ENCODE measurements around the gene PTPRE. TPM values are rescaled to one million over a fixed set of nuclear protein-coding genes. Genes with fewer than 3 reads are reported as not detected.

Gene PTPRE
- polyA plus RNA-seq, 1 donor from 2014 or later = 4.1 TPM

DNA sequence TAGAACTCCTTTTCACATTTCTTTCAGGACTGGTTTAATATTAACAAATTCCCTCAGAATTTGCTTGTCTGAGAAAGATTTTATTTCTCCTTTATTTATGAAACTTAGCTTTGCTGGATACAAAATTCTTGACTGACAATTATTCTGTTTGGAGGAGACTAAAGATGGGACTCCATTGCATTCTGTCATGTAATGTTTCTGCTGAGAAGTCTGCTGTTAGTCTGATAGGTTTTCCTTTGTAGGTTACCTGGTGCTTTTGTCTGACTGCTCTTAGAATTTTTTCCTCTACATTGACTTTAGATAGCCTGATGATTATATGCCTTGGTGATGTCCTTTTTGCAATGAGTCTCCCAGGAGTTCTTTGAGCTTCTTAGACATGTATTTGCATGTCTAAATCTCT, 37.6 kb upstream of the PTPRE start:
- Histone ChIP-seq H3K9me3 (ENCODE audit: low read length) (peaks cover 8% of the 10 kb centered on the region), H4K20me1 (ENCODE audit: insufficient read depth) (no peaks in the 10 kb centered on the region), H3K27ac (ENCODE audit: low read length) (no peak overlapping the region), H3K36me3 (ENCODE audit: insufficient read depth, low read length) (no peaks in the 10 kb centered on the region), H3K4me3 (ENCODE audit: low read length) (no peak overlapping the region), H3K79me2 (replicated peaks; ENCODE audit: insufficient read depth, low read length) (no peaks in the 10 kb centered on the region), H2AFZ (ENCODE audit: low read depth, low read length) (no peak overlapping the region), H3K9me2 (ENCODE audit: insufficient read depth, low read length) (no peaks in the 10 kb centered on the region), H3K27me3 (ENCODE audit: insufficient read depth, low read depth, low read length) (no peaks in the 10 kb centered on the region), H3F3A (ENCODE audit: insufficient read depth, low read length, poor library complexity, severe bottlenecking) (no peaks in the 10 kb centered on the region), H3K9ac (ENCODE audit: low read length) (no peak overlapping the region), H3K4me2 (ENCODE audit: low read length) (no peak overlapping the region)
- TF ChIP-seq SMC3 (conservative IDR thresholded peaks at IDR 0.05; ENCODE audit: poor library complexity) (no peak), TAF1 (IDR thresholded peaks at IDR 0.05; ENCODE audit: low read depth) (no peak), EZH2 (IDR thresholded peaks at IDR 0.05; ENCODE audit: borderline replicate concordance, insufficient read depth, low read length, poor library complexity, severe bottlenecking) (no peak), RAD21 (conservative IDR thresholded peaks at IDR 0.05) (no peak), EP300 (conservative IDR thresholded peaks at IDR 0.05; ENCODE audit: poor library complexity, severe bottlenecking) (no peak), MXI1 (conservative IDR thresholded peaks at IDR 0.05; ENCODE audit: poor library complexity, severe bottlenecking) (no peak), POLR2AphosphoS5 (IDR thresholded peaks at IDR 0.05) (no peak)
- TF ChIP-seq, protein P1, sequence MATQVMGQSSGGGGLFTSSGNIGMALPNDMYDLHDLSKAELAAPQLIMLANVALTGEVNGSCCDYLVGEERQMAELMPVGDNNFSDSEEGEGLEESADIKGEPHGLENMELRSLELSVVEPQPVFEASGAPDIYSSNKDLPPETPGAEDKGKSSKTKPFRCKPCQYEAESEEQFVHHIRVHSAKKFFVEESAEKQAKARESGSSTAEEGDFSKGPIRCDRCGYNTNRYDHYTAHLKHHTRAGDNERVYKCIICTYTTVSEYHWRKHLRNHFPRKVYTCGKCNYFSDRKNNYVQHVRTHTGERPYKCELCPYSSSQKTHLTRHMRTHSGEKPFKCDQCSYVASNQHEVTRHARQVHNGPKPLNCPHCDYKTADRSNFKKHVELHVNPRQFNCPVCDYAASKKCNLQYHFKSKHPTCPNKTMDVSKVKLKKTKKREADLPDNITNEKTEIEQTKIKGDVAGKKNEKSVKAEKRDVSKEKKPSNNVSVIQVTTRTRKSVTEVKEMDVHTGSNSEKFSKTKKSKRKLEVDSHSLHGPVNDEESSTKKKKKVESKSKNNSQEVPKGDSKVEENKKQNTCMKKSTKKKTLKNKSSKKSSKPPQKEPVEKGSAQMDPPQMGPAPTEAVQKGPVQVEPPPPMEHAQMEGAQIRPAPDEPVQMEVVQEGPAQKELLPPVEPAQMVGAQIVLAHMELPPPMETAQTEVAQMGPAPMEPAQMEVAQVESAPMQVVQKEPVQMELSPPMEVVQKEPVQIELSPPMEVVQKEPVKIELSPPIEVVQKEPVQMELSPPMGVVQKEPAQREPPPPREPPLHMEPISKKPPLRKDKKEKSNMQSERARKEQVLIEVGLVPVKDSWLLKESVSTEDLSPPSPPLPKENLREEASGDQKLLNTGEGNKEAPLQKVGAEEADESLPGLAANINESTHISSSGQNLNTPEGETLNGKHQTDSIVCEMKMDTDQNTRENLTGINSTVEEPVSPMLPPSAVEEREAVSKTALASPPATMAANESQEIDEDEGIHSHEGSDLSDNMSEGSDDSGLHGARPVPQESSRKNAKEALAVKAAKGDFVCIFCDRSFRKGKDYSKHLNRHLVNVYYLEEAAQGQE (IDR thresholded peaks at IDR 0.05; ENCODE audit: borderline replicate concordance) = no peak
- TF ChIP-seq, protein P2, sequence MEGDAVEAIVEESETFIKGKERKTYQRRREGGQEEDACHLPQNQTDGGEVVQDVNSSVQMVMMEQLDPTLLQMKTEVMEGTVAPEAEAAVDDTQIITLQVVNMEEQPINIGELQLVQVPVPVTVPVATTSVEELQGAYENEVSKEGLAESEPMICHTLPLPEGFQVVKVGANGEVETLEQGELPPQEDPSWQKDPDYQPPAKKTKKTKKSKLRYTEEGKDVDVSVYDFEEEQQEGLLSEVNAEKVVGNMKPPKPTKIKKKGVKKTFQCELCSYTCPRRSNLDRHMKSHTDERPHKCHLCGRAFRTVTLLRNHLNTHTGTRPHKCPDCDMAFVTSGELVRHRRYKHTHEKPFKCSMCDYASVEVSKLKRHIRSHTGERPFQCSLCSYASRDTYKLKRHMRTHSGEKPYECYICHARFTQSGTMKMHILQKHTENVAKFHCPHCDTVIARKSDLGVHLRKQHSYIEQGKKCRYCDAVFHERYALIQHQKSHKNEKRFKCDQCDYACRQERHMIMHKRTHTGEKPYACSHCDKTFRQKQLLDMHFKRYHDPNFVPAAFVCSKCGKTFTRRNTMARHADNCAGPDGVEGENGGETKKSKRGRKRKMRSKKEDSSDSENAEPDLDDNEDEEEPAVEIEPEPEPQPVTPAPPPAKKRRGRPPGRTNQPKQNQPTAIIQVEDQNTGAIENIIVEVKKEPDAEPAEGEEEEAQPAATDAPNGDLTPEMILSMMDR (IDR thresholded peaks at IDR 0.05; ENCODE audit: poor library complexity, severe bottlenecking) = no peak

- Histone ChIP-seq H3K9ac (ENCODE audit: low read length) (no peak overlapping the region), H3K27me3 (ENCODE audit: insufficient read depth, low read depth, low read length) (no peaks in the 10 kb centered on the region), H3K4me3 (ENCODE audit: low read length) (no peak overlapping the region), H3K9me2 (ENCODE audit: insufficient read depth, low read length) (no peaks in the 10 kb centered on the region), H3F3A (ENCODE audit: insufficient read depth, low read length, poor library complexity, severe bottlenecking) (no peaks in the 10 kb centered on the region), H4K20me1 (ENCODE audit: insufficient read depth) (no peaks in the 10 kb centered on the region), H3K27ac (ENCODE audit: low read length) (no peak overlapping the region), H3K9me3 (ENCODE audit: low read length) (peaks cover 8% of the 10 kb centered on the region), H2AFZ (ENCODE audit: low read depth, low read length) (no peak overlapping the region), H3K4me2 (ENCODE audit: low read length) (no peak overlapping the region), H3K36me3 (ENCODE audit: insufficient read depth, low read length) (no peaks in the 10 kb centered on the region), H3K79me2 (replicated peaks; ENCODE audit: insufficient read depth, low read length) (no peaks in the 10 kb centered on the region)
- no peak for TF ChIP-seq RAD21 (conservative IDR thresholded peaks at IDR 0.05)
- no peak for TF ChIP-seq TAF1 (IDR thresholded peaks at IDR 0.05; ENCODE audit: low read depth)
- TF ChIP-seq, protein P2 (IDR thresholded peaks at IDR 0.05; ENCODE audit: poor library complexity, severe bottlenecking) = no peak
- TF ChIP-seq, protein P1 (IDR thresholded peaks at IDR 0.05; ENCODE audit: borderline replicate concordance) = no peak
- TF ChIP-seq EP300 (conservative IDR thresholded peaks at IDR 0.05; ENCODE audit: poor library complexity, severe bottlenecking) = no peak
- TF ChIP-seq MXI1 (conservative IDR thresholded peaks at IDR 0.05; ENCODE audit: poor library complexity, severe bottlenecking) = no peak
- no peak for TF ChIP-seq EZH2 (IDR thresholded peaks at IDR 0.05; ENCODE audit: borderline replicate concordance, insufficient read depth, low read length, poor library complexity, severe bottlenecking)
- no peak for TF ChIP-seq SMC3 (conservative IDR thresholded peaks at IDR 0.05; ENCODE audit: poor library complexity)
Observed at GRCh38 chr10:127871631-127872010, 35.3 kb upstream of the PTPRE start.

Data from neural cell (in vitro differentiated cells).